WTC11 (cell line): ENCODE results near the gene KRTAP12-4.

ENCODE experiments used
- CTCF ChIP-seq: fragments of 200-600 bp; IDR thresholded peaks from 2 replicates; pipeline ENCODE4 v1.8.0; 2022; ENCODE audit warnings: antibody characterized with exemption
- KAT7 ChIP-seq: sonication (generic); formaldehyde crosslinking; IDR thresholded peaks from 2 replicates; pipeline ENCODE4 v1.8.1; 2023; ENCODE audit warnings: missing genetic modification reagents, mild to moderate bottlenecking, borderline replicate concordance
- NR1H2 ChIP-seq: sonication (generic); formaldehyde crosslinking; IDR thresholded peaks from 2 replicates; pipeline ENCODE4 v1.9.0; 2021; ENCODE audit warnings: mild to moderate bottlenecking, moderate library complexity, missing genetic modification reagents
- NR3C1 ChIP-seq: sonication (generic); formaldehyde crosslinking; conservative IDR thresholded peaks from 2 replicates; pipeline ENCODE4 v1.8.1; 2023; ENCODE audit warnings: low read depth, mild to moderate bottlenecking, missing genetic modification reagents
- ZNF138 ChIP-seq: sonication (generic); formaldehyde crosslinking; conservative IDR thresholded peaks from 2 replicates; pipeline ENCODE4 v1.8.1; 2022; ENCODE audit warnings: mild to moderate bottlenecking, moderate library complexity, missing genetic modification reagents
- ZNF232 ChIP-seq: sonication (generic); formaldehyde crosslinking; IDR thresholded peaks from 2 replicates; pipeline ENCODE4 v1.8.0; 2022; ENCODE audit warnings: mild to moderate bottlenecking, missing genetic modification reagents

DNA sequence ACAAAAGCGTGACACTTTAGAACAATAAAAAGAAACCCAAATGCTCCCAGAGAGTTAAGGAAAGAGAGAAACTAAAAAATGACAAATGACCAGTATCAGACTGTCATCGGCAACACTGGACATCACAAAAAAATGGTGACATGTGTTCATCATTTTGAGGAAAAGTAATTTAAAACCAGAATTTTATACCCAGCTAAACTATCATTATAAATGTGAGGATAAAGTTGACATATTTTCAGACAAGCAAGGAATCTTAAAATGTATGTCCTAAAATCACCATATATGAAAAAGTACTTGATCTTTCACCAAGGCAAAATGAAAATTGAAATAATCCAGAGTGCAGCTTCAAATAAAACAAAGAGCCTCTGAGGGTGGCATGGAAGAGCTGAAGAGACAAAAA lies 9.6 kb downstream of the KRTAP12-4 start:
- TF ChIP-seq ZNF138 (CRISPR knock-in tag) (no peak), CTCF (no peak), ZNF232 (CRISPR knock-in tag) (no peak), KAT7 (CRISPR knock-in tag) (no peak), NR1H2 (no peak), NR3C1 (CRISPR knock-in tag) (no peak)
